CD4-positive, alpha-beta T cell treated with Interleukin-12 subunit alpha and Interleukin-12 subunit beta, for 1 hour (primary cell): ENCODE results near the gene DNAJC7.
A peak's percentile ranks its signal among the peaks of the same experiment; 100 is the strongest.
"Not testable (repeated sequence)": the region's sequence is repeated elsewhere in the genome, so short reads cannot be mapped to it uniquely, and the experiment has no call there.

Experiments used
- DNase-seq: peaks from one replicate; pipeline ENCODE4 v3.0.0-alpha.2; 2020

DNAJC7 gene

GRCh38 chr17:41948762-41949460 lies 68.3 kb downstream of the DNAJC7 start:
- DNase-seq = no peak

DNA sequence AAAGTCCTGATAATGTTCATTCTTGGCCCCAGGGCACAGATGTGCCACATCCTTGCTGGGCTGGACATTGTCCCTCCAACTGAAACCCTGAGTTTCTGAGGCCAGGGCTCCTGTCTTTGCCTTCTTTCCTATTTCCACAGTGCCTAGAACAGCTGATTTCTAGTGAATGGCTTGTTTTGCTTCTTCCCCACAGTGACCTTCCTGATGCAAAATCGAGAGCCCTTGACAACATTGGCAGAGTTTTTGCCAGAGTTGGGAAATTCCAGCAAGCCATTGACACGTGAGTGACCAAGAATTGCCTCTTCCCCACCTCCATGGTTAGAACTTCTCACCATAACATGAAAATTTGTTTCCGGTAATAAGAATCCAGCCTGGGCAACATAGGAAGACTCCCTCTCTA lies 72.3 kb downstream of the DNAJC7 start:
- DNase-seq = no peak

DNA sequence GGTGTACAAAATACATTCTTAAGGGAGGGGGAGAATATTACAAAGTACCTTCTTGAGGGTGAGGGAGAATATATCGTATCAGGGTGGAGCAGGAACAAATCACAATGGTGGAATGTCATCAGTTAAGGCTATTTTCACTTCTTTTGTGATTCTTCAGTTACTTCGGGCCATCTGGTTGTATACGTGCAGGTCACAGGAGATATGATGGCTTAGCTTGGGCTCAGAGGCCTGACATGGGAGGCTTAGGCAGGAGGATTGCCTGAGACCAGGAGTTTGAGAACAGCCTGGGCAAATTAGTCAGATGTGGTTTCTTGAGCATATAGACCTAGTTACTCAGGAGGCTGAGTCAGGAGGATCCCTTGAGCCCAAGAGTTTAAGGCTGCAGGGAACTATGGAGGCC lies 73.7 kb downstream of the DNAJC7 start:
- DNase-seq = no peak

GRCh38 chr17:41942626-41943373 lies 74.4 kb downstream of the DNAJC7 start:
- no peak for DNase-seq

- no peak for DNase-seq
These were observed 76.1 kb downstream of the DNAJC7 start for GRCh38 chr17:41941168-41941567.

GRCh38 chr17:41939693-41940090 lies 77.5 kb downstream of the DNAJC7 start:
- DNase-seq = no peak

DNA sequence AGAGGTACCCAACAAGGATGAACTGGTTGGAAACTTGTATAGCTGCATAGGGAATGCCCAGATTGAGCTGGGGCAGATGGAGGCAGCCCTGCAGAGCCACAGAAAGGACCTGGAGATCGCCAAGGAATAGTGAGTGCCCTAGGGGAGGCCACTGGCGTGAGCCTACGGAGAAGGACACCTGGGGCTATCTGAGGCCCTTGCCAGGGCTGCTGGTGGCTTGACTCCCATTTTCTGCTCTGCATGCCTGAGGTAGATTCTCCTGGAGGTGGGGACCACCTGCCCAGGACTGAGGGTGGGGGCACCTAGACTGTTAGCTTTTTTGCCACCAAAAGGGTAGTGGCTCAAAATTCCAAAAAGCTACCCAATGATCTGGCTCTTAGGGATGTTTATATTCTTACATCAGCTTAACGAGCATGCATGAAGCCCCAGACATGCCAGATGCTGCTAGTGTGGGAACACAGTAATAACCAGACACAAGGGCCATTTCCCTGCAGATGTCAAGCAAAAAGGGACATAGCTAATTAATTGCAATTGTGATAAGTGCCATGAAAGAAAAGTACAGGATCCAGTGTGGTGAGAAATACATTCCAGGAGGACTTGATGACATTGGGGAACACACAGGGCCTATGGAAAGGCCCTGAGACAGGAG lies 78.1 kb downstream of the DNAJC7 start:
- DNase-seq = no peak

GRCh38 chr17:41937970-41938954 lies 79.0 kb downstream of the DNAJC7 start:
- DNase-seq = no peak

- no peak for DNase-seq
These were observed 81.6 kb downstream of the DNAJC7 start for GRCh38 chr17:41935641-41936040.

DNA sequence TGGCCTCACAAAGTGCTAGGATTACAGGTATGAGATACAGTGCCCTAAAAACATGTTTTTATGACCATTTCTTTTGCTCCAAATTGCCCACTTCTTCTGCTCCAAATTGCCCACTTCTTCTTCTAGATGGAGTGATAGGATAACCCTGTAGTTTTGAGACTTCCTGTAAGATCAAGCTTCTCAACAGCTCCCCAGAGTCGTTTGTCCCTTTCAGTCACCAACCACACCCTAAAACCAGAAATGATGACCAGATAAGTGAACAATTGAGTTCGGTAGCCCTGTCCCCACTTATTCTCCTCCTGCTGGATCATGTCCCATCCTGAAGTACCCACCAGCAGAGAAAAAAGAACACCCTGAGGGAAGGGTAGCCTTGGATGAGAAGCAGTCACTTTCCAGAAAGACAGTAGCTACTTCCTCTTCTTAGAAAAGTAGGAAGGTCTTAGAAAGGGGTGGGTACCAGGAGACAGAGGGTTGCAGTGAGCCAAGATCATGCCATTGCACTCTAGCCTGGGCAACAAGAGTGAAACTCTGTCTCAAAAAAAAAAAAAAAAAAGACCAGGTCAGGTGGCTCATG lies 84.3 kb downstream of the DNAJC7 start:
- DNase-seq = no peak

DNA sequence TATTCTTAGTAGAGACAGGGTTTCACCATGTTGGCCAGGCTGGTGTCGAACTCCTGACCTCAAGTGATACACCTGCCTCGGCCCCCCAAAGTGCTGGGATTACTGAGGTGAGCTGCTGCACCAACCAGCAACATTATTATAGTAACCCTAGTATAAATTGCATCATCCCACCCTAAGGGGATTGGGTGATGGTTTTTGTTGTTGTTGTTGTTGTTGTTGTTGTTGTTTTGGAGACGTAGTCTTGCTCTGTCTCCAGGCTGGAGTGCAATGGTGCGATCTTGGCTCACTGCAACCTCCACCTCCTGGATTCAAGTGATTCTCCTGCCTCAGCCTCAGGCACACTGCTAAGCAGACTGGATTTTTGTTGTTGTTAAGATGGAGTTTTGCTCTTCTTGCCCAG lies 85.5 kb downstream of the DNAJC7 start:
- DNase-seq = not testable (repeated sequence)

GRCh38 chr17:41930833-41931156 lies 86.4 kb downstream of the DNAJC7 start:
- not testable (repeated sequence) for DNase-seq

GRCh38 chr17:41930009-41930832 lies 87.0 kb downstream of the DNAJC7 start, which contains the start of gene ODAD4:
TSS of gene ODAD4 (plus strand) at chr17:41930617. CDS start at chr17:41930724, 107 bp downstream.
- peak; percentile 96 for DNase-seq

GRCh38 chr17:41928693-41929251 lies 88.5 kb downstream of the DNAJC7 start:
- DNase-seq = no peak
